GM12873 (cell line): ENCODE data around the gene PTPN3.

Experiments used
- TF ChIP-seq, protein P1 (sequence below): IDR thresholded peaks from 2 replicates; pipeline ENCODE4 v1.5.1; 2012; ENCODE audit warnings: low read depth, mild to moderate bottlenecking, moderate library complexity, low read length, control low read depth; ENCODE audit not compliant: insufficient read depth; ENCODE audit errors: missing control alignments

The PTPN3 gene, protein sequence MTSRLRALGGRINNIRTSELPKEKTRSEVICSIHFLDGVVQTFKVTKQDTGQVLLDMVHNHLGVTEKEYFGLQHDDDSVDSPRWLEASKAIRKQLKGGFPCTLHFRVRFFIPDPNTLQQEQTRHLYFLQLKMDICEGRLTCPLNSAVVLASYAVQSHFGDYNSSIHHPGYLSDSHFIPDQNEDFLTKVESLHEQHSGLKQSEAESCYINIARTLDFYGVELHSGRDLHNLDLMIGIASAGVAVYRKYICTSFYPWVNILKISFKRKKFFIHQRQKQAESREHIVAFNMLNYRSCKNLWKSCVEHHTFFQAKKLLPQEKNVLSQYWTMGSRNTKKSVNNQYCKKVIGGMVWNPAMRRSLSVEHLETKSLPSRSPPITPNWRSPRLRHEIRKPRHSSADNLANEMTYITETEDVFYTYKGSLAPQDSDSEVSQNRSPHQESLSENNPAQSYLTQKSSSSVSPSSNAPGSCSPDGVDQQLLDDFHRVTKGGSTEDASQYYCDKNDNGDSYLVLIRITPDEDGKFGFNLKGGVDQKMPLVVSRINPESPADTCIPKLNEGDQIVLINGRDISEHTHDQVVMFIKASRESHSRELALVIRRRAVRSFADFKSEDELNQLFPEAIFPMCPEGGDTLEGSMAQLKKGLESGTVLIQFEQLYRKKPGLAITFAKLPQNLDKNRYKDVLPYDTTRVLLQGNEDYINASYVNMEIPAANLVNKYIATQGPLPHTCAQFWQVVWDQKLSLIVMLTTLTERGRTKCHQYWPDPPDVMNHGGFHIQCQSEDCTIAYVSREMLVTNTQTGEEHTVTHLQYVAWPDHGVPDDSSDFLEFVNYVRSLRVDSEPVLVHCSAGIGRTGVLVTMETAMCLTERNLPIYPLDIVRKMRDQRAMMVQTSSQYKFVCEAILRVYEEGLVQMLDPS

DNA sequence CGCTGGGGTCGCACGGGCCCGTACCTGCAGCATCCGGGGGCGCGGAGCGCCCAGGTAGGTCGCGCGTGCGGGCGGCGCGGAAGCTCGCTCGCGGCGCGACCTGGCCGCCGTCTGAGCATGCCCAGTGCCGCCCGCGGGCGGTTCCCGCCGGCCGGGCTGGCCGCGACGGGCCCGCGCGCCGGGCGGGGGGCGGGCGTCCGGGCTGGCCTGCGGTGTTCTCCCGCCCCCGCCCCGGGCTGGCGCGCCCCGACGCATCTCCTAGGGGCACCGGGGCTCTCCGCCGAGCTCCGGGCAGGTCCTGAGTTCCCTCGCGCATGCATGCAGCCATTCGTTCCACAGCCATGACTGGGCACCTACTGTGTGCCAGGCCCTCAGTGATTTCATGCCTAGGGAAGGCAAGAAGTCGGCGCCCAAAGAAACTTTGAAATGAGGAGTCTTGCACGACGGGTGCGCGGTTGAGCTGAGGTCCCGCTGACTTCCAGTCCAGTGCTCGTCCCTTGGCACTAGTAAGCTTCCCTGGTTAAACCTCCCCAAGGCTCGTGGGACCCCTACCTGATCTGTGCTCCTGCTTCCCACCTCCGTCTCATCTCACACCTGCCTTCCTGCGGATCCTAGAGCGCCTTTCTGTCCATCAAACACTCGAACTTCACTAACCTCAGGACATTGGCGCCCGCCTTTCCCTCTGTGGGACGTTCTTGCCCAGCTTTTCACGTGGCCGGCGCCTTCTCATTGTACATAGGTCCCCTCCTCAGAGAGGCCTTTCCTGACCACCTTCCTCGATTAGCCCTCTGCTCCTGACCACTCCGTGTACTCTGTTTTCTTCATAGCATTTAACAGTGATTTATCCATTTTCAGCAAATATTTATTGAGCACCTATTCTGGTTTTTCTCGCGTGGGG is at the start of gene PTPN3:
Gene PTPN3, minus strand, starts transcription at position 113 of the 898 bp plus-strand sequence. CDS start 34,873 bp downstream, outside the sequence.
- TF ChIP-seq, protein P1, sequence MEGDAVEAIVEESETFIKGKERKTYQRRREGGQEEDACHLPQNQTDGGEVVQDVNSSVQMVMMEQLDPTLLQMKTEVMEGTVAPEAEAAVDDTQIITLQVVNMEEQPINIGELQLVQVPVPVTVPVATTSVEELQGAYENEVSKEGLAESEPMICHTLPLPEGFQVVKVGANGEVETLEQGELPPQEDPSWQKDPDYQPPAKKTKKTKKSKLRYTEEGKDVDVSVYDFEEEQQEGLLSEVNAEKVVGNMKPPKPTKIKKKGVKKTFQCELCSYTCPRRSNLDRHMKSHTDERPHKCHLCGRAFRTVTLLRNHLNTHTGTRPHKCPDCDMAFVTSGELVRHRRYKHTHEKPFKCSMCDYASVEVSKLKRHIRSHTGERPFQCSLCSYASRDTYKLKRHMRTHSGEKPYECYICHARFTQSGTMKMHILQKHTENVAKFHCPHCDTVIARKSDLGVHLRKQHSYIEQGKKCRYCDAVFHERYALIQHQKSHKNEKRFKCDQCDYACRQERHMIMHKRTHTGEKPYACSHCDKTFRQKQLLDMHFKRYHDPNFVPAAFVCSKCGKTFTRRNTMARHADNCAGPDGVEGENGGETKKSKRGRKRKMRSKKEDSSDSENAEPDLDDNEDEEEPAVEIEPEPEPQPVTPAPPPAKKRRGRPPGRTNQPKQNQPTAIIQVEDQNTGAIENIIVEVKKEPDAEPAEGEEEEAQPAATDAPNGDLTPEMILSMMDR: no peak

DNA sequence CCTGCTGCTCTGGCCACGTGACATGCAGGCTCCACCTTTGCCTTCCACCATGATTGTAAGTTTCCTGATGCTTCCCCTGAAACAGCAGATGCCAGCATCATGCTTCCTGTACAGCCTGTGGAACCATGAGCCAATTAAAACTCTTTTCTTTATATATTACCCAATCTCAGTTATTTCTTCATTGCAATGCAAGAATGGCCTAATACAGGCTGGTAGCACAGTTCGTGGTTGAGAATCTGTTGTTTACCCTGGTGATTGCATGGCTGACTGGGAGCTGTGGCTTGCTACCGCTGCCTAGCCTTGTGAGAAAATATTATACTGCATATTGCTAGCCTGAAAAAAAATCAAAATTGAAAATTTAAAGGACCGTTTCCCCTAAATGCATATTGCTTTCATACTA is 44.8 kb upstream of the PTPN3 start:
- TF ChIP-seq, protein P1: no peak

DNA sequence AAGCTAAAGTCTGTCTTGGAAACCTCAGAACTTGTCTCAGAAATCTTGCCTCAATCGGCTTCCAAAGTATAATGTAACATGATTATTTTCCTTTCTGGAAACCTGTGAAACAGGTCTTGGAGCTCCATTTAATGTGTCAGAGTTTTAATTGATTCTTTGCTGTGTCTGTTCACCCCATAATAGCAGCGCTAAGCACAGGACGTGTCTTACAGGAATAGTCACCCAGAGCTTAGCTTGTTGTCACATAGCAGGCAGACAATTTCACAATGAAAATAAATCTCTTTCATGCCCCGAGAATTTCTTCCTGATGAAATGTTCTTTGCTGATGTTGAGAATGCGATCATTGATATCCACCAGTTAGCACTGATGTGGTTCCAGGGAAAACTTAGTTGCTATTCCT is 40.2 kb upstream of the PTPN3 start:
- TF ChIP-seq, protein P1: no peak

DNA sequence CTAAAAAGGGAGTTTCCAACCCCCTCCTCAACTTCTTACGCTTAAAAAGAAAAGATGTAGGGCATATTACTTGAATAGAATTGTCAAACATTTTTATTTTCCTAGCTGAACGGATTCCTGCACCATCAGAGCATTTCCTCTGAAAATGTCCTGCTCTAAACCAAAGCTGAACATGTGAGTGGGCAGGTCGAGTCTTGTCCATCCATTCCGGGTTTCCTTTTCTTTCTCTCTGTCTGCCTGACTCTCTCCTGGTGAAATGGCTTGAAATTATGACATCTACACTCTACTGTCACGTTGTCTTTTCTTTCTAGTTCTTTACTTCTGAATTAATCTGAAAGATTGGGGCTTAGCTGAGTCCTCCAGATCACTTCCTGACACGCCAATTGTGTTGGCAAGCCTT is 39.2 kb upstream of the PTPN3 start:
- TF ChIP-seq, protein P1: no peak

DNA sequence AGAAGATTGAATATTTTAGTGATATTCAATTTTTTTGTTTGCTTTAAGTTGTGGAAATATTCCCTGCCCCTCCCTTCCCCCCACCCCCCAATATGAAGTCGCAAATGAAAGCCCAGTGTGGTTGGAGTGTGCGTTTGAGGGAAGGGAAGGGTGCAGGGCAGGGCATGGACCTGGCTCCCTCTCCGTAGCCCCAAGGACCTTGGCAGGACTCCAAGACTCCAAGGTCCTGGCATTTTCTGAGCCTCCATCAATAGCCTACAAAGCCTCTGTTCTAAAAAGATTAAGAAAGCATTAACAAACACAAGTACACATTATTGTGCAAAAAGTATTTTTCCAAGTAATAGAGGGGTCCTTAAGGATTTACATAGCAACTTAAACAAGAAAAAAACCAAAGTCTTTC is 38.8 kb upstream of the PTPN3 start:
- TF ChIP-seq, protein P1: no peak

DNA sequence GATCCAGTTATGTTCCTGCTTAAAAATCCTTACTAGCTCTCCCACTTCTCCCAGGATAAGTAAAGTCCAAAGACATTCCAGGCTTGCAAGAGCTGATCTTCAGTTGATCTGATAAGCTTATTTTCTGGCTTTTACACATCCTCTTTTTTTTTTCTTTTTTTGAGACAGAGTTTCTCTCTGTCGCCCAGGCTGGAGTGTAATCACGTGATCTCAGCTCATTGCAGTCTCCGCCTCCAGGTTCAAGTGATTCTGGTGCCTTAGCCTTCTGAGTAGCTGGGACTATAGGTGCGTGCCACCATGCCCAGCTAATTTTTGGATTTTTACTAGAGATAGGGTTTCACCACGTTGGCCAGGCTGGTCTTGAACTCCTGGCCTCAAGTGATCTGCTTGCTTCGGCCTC is 37.3 kb upstream of the PTPN3 start:
- TF ChIP-seq, protein P1: no peak
